ENCODE measurements around the gene BLZF1.

The BLZF1 gene

DNA sequence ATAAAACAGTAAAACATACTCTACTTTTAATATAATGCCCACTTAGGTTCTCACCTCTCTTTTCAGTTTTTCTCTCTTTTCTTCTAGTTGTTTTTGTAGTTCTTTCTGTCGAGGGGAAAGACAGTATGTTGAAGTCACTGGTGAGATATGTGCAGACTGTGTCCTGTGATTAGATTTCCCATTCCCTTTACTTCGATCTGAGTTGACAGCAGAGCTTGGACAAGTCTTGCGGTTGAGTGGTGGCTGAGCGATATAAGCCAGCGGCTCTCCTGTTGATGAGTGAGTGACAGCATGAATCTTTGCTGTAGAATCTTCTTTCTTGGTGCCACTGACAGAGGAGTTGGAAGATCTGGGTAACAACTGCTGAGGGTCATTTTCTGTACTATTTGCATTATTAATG lies 53.3 kb downstream of the BLZF1 start:
- no peak for DNase-seq (ENCODE audit: low read depth)
- H3K4me3 ChIP-seq (ENCODE audit: low read depth, low read length) = no peak overlapping the region
- no peak for TF ChIP-seq MYC (IDR thresholded peaks at IDR 0.05; ENCODE audit: low read depth, low read length)
- TF ChIP-seq, protein P1, sequence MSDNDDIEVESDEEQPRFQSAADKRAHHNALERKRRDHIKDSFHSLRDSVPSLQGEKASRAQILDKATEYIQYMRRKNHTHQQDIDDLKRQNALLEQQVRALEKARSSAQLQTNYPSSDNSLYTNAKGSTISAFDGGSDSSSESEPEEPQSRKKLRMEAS (IDR thresholded peaks at IDR 0.05; ENCODE audit: low read depth, low read length) = no peak
- TF ChIP-seq POLR2A (IDR thresholded peaks at IDR 0.05; ENCODE audit: extremely low read depth, insufficient read length) = no peak
- TF ChIP-seq, protein P2, sequence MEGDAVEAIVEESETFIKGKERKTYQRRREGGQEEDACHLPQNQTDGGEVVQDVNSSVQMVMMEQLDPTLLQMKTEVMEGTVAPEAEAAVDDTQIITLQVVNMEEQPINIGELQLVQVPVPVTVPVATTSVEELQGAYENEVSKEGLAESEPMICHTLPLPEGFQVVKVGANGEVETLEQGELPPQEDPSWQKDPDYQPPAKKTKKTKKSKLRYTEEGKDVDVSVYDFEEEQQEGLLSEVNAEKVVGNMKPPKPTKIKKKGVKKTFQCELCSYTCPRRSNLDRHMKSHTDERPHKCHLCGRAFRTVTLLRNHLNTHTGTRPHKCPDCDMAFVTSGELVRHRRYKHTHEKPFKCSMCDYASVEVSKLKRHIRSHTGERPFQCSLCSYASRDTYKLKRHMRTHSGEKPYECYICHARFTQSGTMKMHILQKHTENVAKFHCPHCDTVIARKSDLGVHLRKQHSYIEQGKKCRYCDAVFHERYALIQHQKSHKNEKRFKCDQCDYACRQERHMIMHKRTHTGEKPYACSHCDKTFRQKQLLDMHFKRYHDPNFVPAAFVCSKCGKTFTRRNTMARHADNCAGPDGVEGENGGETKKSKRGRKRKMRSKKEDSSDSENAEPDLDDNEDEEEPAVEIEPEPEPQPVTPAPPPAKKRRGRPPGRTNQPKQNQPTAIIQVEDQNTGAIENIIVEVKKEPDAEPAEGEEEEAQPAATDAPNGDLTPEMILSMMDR (IDR thresholded peaks at IDR 0.05; ENCODE audit: low read depth, low read length) = no peak

DNA sequence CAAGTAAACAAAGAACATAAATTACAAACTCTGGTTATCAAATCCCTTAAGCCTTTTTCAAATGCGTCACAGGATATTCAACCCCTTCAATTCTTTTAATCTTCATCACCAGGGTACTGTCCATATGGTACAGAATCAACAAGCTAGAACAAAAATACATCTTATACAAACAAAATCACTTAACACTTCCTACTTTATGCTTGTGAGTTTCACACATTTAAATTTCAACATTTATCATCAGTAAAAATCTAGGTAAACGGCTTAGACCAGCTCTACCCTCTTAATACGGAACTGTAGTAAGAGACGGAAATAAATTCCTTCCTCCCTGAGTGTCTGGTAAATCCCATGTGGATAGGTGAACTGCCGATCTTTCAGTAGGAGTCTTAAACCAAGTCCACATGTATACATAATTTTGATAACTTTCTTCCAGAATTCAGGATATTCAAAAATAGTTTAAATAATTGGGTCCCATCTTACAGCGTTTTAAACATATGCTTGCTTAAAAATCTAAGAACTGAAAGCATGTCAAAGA lies 58.2 kb downstream of the BLZF1 start:
- TF ChIP-seq POLR2A (IDR thresholded peaks at IDR 0.05; ENCODE audit: extremely low read depth, insufficient read length) (no peak), MYC (IDR thresholded peaks at IDR 0.05; ENCODE audit: low read depth, low read length) (no peak)
- TF ChIP-seq, protein P2 (IDR thresholded peaks at IDR 0.05; ENCODE audit: low read depth, low read length) = no peak
- TF ChIP-seq, protein P1 (IDR thresholded peaks at IDR 0.05; ENCODE audit: low read depth, low read length) = no peak
- H3K4me3 ChIP-seq (ENCODE audit: low read depth, low read length) = no peak overlapping the region
- no peak for DNase-seq (ENCODE audit: low read depth)

DNA sequence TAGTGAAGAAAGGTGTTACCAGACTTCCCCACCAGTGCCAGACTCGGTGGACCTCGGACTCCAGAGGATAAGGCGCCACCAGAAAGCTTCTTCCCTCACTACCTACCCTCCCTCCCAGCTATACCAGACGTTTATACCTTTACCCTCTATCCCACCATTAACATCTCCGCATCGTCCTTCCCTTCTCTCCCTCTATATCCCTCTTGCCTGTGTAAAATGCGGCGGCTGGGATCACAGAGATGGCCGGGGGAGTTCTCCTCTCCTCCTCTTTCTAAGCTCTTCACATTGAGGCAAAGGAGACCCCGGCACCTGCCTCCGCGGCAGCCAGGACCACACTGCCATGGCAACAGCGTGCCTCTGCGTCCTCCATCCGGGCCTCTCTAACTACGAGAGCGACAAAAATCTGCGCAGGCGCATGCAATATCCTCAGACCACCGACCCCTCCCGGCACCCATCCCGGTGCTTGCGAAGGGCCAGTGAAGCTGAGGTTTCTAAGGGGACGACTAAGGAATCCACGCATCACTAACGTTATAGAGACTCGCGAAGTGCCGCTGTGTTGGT lies 59.2 kb downstream of the BLZF1 start, which contains the start of gene CCDC181:
Gene CCDC181 (minus strand): TSS at position 394 of the 561 bp plus-strand sequence. CDS start 2,547 bp downstream, outside the sequence.
- no peak for DNase-seq (ENCODE audit: low read depth)
- no peak within 1 kb of the TSS for H3K4me3 ChIP-seq (ENCODE audit: low read depth, low read length)
- TF ChIP-seq, protein P2 (IDR thresholded peaks at IDR 0.05; ENCODE audit: low read depth, low read length) = no peak
- no peak for TF ChIP-seq MYC (IDR thresholded peaks at IDR 0.05; ENCODE audit: low read depth, low read length)
- TF ChIP-seq POLR2A (IDR thresholded peaks at IDR 0.05; ENCODE audit: extremely low read depth, insufficient read length) = no peak
- TF ChIP-seq, protein P1 (IDR thresholded peaks at IDR 0.05; ENCODE audit: low read depth, low read length) = no peak

Data from NB4 (cell line).